A549 treated with Hydrocortisone at 1 μM for 4 hours (cell line): ENCODE data around the gene ZBED1. TPM values are rescaled to one million over a fixed set of nuclear protein-coding genes. Genes with fewer than 3 reads are reported as not detected.

Experiments used
- total RNA-seq: library from RNA; stranded (reverse); fragments of 200-300 nt; extraction: Qiagen RNA extraction; gene quantifications from 5 replicates; pipeline ENCODE4 v1.2.3, GENCODE V29; 2022

ZBED1 gene
- total RNA-seq = 32.8 to 36.5 TPM (median 34.9 TPM) in 5 replicates

DNA sequence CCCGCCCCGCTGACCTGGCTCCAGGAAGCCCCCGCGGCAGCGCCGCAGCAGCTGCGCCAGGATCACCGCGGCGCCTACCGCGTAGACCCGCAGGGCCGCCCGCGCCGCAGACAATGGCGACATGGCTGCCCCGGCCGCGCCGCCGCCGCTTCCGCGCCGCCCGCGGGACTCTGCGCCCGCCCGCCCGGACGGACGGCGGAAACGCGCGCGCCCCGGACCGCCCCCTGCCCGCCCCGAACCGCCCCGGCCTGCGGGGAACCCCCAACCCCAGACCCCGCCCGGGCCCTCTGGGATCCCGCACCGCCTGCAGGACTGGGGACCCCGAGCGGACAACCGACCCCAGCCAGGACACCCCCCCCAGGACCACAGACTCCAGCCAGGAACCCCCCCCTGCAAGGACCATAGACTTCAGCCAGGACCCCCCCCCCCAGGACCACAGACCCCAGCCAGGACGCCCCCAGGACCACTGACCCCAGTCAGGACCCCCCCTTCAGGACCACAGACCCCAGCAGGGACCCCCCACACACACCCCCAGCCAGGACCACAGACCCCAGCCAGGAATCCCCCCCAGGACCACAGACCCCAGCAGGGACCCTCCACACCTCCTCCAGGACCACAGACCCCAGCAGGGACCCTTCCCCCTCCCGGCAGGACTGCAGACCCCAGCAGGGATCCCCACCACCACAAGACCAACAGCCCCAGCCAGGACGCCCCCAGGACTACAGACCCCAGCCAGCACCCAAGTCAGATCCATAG, at the start of gene ZBED1, which contains the start of gene DHRSX:
Gene ZBED1, minus strand, starts transcription at position 174 of the 756 bp plus-strand sequence. CDS start 10,257 bp downstream, outside the sequence.
Gene DHRSX, minus strand, starts transcription at position 174 of the 756 bp plus-strand sequence. Its CDS starts 51 bp downstream, at position 123.

Other genes starting within 250 kb of the ZBED1 start
- 35.9 to 50.6 TPM (median 43.6 TPM) in 5 replicates for gene DHRSX, start within 50 bp of the ZBED1 start, total RNA-seq
- 299 to 328 TPM (median 321 TPM) in 5 replicates for gene CD99, start 190.3 kb upstream of the ZBED1 start, total RNA-seq